Measurements from ENCODE around the gene ESYT3.

The ESYT3 gene, protein sequence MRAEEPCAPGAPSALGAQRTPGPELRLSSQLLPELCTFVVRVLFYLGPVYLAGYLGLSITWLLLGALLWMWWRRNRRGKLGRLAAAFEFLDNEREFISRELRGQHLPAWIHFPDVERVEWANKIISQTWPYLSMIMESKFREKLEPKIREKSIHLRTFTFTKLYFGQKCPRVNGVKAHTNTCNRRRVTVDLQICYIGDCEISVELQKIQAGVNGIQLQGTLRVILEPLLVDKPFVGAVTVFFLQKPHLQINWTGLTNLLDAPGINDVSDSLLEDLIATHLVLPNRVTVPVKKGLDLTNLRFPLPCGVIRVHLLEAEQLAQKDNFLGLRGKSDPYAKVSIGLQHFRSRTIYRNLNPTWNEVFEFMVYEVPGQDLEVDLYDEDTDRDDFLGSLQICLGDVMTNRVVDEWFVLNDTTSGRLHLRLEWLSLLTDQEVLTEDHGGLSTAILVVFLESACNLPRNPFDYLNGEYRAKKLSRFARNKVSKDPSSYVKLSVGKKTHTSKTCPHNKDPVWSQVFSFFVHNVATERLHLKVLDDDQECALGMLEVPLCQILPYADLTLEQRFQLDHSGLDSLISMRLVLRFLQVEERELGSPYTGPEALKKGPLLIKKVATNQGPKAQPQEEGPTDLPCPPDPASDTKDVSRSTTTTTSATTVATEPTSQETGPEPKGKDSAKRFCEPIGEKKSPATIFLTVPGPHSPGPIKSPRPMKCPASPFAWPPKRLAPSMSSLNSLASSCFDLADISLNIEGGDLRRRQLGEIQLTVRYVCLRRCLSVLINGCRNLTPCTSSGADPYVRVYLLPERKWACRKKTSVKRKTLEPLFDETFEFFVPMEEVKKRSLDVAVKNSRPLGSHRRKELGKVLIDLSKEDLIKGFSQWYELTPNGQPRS

DNA sequence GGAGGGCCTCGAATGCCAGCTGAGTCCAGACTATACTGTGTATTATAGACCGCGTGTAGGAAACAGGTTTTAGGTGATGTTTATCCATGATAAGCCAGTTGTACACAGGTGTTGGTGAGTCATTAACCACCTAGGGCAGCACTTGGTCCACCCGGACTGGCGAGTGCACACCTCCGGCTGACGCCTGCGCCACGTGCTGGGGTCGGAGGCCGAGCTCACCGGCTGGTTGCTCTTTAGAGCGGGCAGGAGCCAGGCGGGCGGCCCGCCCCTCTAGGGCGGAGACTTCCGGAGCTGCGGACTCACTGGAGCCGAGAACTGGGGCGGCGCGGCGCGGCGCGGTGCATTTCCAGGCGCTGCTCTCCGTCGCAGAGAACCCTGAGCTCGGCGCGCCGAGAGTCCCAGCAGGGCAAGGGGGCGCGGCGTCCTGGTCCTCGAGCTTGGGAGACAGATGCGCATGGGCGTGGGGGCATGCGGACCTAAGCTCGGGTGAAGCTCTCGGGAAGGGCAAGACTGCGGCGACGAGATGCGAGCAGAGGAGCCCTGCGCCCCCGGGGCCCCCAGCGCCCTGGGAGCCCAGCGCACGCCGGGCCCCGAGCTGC is at the start of gene ESYT3:
Gene ESYT3 (plus strand): TSS at position 341 of the 599 bp plus-strand sequence. CDS start 183 bp downstream, at position 524.
- DNase-seq = no peak

DNA sequence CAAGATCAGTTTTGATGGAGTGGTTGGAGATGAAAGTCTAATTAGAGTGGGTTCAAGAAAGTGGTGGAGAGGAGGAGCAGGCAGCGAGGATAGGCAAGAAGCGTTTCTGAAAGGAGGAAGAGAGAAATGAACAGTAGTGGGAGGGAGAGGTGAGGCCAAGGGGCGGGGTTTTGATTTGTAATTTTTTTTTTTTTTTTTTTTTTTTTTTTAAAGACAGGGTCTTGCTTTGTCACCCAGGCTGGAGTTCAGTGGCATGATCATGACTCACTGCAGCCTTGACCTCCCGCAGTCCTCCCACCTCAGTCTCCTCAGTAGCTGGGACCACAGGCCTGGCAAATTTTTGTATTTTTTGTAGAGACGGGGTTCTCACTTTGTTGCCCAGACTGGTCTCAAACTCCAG is 49.4 kb upstream of the ESYT3 start:
- no peak for DNase-seq

DNA sequence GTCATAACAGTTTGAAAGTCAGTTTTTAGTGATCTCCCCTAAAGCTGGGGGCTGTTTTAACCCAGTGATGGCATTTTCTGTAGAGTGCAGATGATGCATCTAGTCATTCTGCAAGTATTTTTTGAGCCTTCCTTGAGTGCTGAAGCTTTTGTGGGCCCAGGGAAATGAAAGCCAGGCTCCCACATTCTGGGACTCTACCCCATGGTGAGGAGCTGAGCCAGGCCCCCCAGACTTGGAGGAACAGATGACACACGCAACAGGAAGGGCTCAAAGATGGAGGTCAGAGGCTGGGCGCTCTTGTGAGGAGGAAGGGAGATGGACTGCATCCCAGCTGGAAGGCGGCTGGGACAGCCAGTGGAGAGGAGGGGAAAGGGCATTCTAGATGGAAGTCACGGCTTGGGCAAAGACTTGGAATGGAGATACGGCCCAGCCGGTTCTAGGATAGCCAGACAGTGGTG is 45.2 kb upstream of the ESYT3 start:
- no peak for DNase-seq

DNA sequence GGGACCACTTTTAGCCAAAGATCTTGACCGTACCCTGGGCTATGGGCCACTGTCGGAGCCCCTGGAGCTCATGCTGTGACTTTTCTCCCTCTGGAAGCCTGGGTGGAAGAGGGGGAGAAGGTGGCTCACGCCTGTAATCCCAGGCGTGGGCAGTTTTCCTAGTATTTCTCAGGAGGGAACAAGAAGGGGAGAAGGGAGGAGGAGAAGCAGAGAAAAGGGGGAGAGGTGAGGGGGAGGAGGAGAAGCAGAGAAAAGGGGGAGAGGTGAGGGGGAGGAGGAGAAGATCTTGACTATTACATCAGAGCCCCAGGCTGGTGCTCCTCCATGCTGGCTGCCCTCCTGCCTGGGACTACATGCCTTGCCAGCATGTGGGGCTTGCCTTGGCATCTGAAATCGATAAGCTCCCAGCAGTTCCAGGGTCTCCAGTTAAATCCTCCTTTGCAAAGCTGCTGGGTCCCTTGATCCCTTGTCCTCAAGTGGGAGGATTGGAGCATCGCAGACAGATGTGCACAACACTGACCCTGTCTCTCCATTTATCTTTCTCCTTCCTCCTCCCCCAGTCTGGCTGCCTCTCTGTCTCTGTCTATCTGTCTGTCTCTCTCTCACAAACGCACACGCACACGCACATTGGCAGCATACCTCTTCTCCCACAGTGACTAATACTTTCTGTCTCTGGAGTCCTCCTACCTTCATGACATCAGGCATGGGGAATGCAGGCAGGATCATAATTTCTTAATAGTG is 44.4 kb upstream of the ESYT3 start:
- no peak for DNase-seq

DNA sequence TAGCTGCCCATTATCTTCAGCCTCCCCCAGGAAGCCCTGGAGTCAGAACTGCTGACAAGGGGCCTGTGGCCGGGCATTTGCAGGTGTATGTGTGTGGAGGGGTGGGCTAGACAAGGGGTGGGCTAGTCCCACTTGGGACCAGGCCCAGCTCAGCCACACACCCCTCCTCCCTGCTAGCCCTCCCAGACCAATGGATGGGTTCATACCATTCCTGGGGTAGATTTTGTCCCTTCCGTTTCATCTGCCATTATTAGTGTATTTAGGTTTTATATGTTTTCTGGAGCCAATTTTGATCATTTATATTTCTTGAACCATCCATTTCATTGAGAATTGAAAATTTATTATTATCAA is 43.9 kb upstream of the ESYT3 start:
- DNase-seq = no peak

GRCh38 chr3:138394156-138394555 is 40.3 kb upstream of the ESYT3 start:
- DNase-seq = no peak

DNA sequence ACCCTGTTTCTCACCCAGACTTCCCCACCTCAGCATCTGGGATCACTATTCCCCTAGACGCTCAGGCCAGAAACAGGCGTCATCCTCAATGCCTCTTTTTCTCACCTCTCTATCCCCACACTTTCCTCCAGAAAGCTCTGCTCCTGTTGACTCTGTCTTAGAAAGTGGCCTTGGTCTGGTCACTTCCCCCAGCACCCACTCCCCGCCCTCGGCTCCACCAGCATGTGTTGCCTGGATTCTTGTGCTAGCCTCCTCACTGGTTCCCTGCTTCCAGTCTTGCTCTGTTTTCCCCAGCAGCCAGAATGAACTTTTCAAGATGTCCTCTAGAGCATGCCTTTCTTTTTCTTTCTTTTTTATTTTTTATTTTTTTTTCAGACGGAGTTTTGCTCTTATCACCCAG is 39.7 kb upstream of the ESYT3 start:
- DNase-seq = no peak

GRCh38 chr3:138395865-138396751 is 38.3 kb upstream of the ESYT3 start:
- no peak for DNase-seq

GRCh38 chr3:138396752-138397410 is 37.5 kb upstream of the ESYT3 start:
- DNase-seq = no peak

DNA sequence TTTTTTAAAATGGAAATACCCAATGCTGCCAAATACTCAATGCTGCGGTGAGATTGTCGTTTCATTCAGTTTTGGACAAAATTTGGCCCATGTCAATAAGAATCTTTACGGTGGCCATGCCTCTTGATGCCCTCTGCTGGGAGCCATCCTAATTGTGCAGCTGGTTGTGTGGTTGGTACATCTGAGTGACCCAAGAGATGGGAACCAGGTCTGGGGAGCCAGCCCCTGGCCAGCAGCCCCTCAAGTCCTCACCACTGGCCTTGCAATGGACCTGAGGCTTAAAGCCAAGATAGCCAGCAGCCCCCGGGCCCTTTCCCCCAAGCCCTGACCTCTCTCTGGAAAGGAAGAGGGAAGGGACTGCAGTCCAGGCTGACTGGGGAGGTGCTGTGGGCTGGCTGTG is 36.4 kb upstream of the ESYT3 start:
- DNase-seq = no peak

- DNase-seq = no peak
Observed at GRCh38 chr3:138398791-138399575, 35.4 kb upstream of the ESYT3 start.

GRCh38 chr3:138399766-138400165 is 34.6 kb upstream of the ESYT3 start:
- DNase-seq = no peak

- no peak for DNase-seq
Observed at GRCh38 chr3:138400651-138401070, 33.8 kb upstream of the ESYT3 start.

GRCh38 chr3:138401834-138402233 is 32.6 kb upstream of the ESYT3 start:
- no peak for DNase-seq

GRCh38 chr3:138404121-138404520 is 30.3 kb upstream of the ESYT3 start:
- DNase-seq = no peak

GRCh38 chr3:138405001-138405400 is 29.4 kb upstream of the ESYT3 start:
- no peak for DNase-seq

DNA sequence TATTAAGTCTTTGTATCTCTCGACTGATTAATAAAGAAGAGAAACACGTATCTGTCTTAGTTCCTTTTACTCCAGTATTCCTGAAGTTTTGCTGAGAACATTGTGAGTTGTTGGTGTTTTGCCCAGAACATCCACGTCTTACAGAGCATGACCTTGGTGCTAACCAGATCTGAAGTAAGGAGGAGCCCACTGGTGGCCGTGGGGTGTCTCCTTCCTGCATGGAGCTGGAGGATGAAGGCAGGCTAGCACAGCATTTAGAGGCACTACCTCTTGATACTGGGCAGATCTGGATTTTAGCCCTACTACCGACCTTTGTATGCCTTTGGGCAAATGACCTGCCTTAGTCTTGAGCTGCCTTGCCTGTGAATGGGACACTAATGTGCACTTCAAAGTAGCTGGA is 28.9 kb upstream of the ESYT3 start:
- no peak for DNase-seq

- no peak for DNase-seq
Observed at GRCh38 chr3:138406606-138407005, 27.8 kb upstream of the ESYT3 start.

GRCh38 chr3:138407236-138407907 is 27.0 kb upstream of the ESYT3 start:
- DNase-seq = no peak
